Spleen (tissue), 11 donors: Measurements from ENCODE around the gene GNB1. TPM values are rescaled to one million over a fixed set of nuclear protein-coding genes. Genes with fewer than 3 reads are reported as not detected.

Source experiments
- DNase-seq: peaks from one replicate; pipeline ENCODE4 v3.0.0-alpha.2; 2020
- H3K27ac ChIP-seq, 8 donors: fragments of 200-600 bp; sonication (generic) in 7 of 8; 1 replicate in 4 of 8; 2 replicates in 4 of 8; pipeline versions ENCODE4 v1.5.0 to v1.8.0; 2016 to 2021; ENCODE audit warnings: inconsistent platforms in 4 of 8, mild to moderate bottlenecking in 4 of 8, moderate library complexity in 1 of 8
- H3K27me3 ChIP-seq, 7 donors: fragments of 200-600 bp; sonication (generic) in 6 of 7; replicated peaks in 1 of 7; 1 replicate in 4 of 7; 2 replicates in 3 of 7; pipeline versions ENCODE4 v1.5.0 to v1.8.0; 2016 to 2021; ENCODE audit warnings: inconsistent platforms in 3 of 7, mild to moderate bottlenecking in 1 of 7
- H3K36me3 ChIP-seq, 6 donors: fragments of 200-600 bp; sonication (generic) in 5 of 6; 1 replicate in 4 of 6; 2 replicates in 2 of 6; pipeline versions ENCODE4 v1.5.0 to v1.8.0; 2016 to 2021; ENCODE audit warnings: inconsistent platforms in 2 of 6
- H3K4me1 ChIP-seq, 6 donors: fragments of 200-600 bp; sonication (generic) in 5 of 6; 1 replicate in 3 of 6; 2 replicates in 3 of 6; pipeline versions ENCODE4 v1.5.0 to v1.8.0; 2016 to 2021; ENCODE audit warnings: inconsistent platforms in 3 of 6
- H3K4me3 ChIP-seq, 8 donors: fragments of 200-600 bp; sonication (generic) in 7 of 8; 1 replicate in 4 of 8; 2 replicates in 4 of 8; pipeline versions ENCODE4 v1.5.0 to v1.8.0; 2016 to 2021; ENCODE audit warnings: inconsistent platforms in 4 of 8, mild to moderate bottlenecking in 4 of 8, moderate library complexity in 2 of 8
- H3K9me3 ChIP-seq, 8 donors: fragments of 200-600 bp; sonication (generic) in 7 of 8; 1 replicate in 4 of 8; 2 replicates in 4 of 8; pipeline versions ENCODE4 v1.5.0 to v1.8.0; 2016 to 2021; ENCODE audit warnings: inconsistent platforms in 4 of 8
- CTCF ChIP-seq, 11 experiments: fragments of 200-600 bp in 7 of 11; fragments of 450-650 bp in 4 of 11; sonication (generic) in 4 of 11; IDR thresholded peaks in 8 of 11; conservative IDR thresholded peaks in 3 of 11; 1 replicate in 7 of 11; 2 replicates in 4 of 11; pipeline versions ENCODE4 v1.4.0 to v1.8.0; 2016 to 2021; ENCODE audit warnings: antibody characterized with exemption in 11 of 11, inconsistent platforms in 4 of 11, mild to moderate bottlenecking in 1 of 11
- POLR2A ChIP-seq, 3 donors: fragments of 450-650 bp; IDR thresholded peaks; one replicate each; pipeline ENCODE4 v1.5.1; 2017; ENCODE audit warnings: antibody characterized with exemption in 3 of 3, mild to moderate bottlenecking in 1 of 3
- POLR2AphosphoS5 ChIP-seq, 3 donors: sonication (generic); formaldehyde crosslinking; IDR thresholded peaks; one replicate each; pipeline ENCODE4 v1.5.1; 2017; ENCODE audit warnings: antibody characterized with exemption in 3 of 3
- WGBS, 5 donors: extraction: QIAGEN DNeasy Blood & Tissue Kit in 3 of 5; methylation state at CpG; one replicate each; pipeline versions ENCODE4 v1.1.5 to v1.1.7; 2013 to 2018; 5-methylcytosine and 5-hydroxymethylcytosine counted together
- intact Hi-C: fragments of 100-400 bp; cut with DNase I; formaldehyde crosslinking; loops from one replicate; pipeline ENCODE4 v1.15.0; 2023; ENCODE audit warnings: low total_unique reads
- polyA plus RNA-seq, 3 donors: library from polyadenylated mRNA; stranded (reverse); fragments of 200-250 nt; gene quantifications; one replicate each; pipeline ENCODE4 v1.2.1, GENCODE V29; 2013
- total RNA-seq, 7 donors: library from RNA; depleted of rRNA in 3 of 7; stranded (reverse); fragments of >200 nt in 3 of 7; fragmentation: NEBNext Ultra II Directional in 4 of 7; extraction: Animal tissue kit (Norgen Biotek cat#: 25700) in 4 of 7; gene quantifications; one replicate each; pipeline versions ENCODE4 v1.1.0 to v1.2.1, GENCODE V29; 2016 to 2021
- donor health status: healthy with polysubstance abuse.
- donor health status: DM: no; HTN: no; CAD: no; lungs with moderate emphysema.
- donor health status: DM: no; HTN: no; CAD: no.
- donor health status: Bipolar disorder and iron deficiency.
- donor health status: healthy.
- donor health status: DM: no; HTN: no; CAD: no.
- donor health status: DM: yes; HTN: yes; CAD: no.

Gene GNB1
- total and polyA plus RNA-seq, 10 donors: 76.0 to 304 (median 214) TPM

GRCh38 chr1:1833456-1833855 is 57.4 kb downstream of the GNB1 start:
- H3K27me3 ChIP-seq: no peaks in the 10 kb centered on the region
- intact Hi-C loops: no loop called here
- peak in 2 of 3 donors; percentile 42 to 49 for TF ChIP-seq POLR2AphosphoS5 (IDR thresholded peaks at IDR 0.05)
- TF ChIP-seq POLR2A (IDR thresholded peaks at IDR 0.05): no peak
- no peak for TF ChIP-seq CTCF (IDR thresholded peaks at IDR 0.05 in 8 of 11, conservative IDR thresholded peaks at IDR 0.05 in 3 of 11)
- no peaks in the 10 kb centered on the region for H3K9me3 ChIP-seq
- peak overlapping the region in 7 of 8 donors; percentile 10 to 72 (median 48) for H3K27ac ChIP-seq
- H3K4me3 ChIP-seq: no peak overlapping the region
- 61 to 75% (median 72%) methylated on average over 10 of the region's 10 CpGs for WGBS, 5 donors
- H3K4me1 ChIP-seq: peaks cover 16 to 74% (median 41%) of the 10 kb centered on the region in 6 donors
- DNase-seq: peak; percentile 78
- H3K36me3 ChIP-seq: peaks cover 0 to 96% (median 18%) of the 10 kb centered on the region in 6 donors

- peak overlapping the region in 6 of 8 donors; percentile 35 to 72 (median 54) for H3K27ac ChIP-seq
- 78 to 87% (median 83%) methylated on average over 5 of the region's 5 CpGs for WGBS, 5 donors
- no peaks in the 10 kb centered on the region for H3K9me3 ChIP-seq
- peaks cover 0 to 96% (median 18%) of the 10 kb centered on the region in 6 donors for H3K36me3 ChIP-seq
- H3K27me3 ChIP-seq: no peaks in the 10 kb centered on the region
- intact Hi-C loops: no loop called here
- no peak for DNase-seq
- H3K4me3 ChIP-seq: no peak overlapping the region
- TF ChIP-seq POLR2A (IDR thresholded peaks at IDR 0.05) (no peak), CTCF (IDR thresholded peaks at IDR 0.05 in 8 of 11, conservative IDR thresholded peaks at IDR 0.05 in 3 of 11) (no peak), POLR2AphosphoS5 (IDR thresholded peaks at IDR 0.05) (peak in 1 of 3 donors; percentile 22)
- H3K4me1 ChIP-seq: peaks cover 16 to 79% (median 41%) of the 10 kb centered on the region in 6 donors
These were observed 58.1 kb downstream of the GNB1 start for GRCh38 chr1:1832820-1833219.

GRCh38 chr1:1832166-1832565 is 58.7 kb downstream of the GNB1 start:
- H3K9me3 ChIP-seq: no peaks in the 10 kb centered on the region
- DNase-seq: no peak
- peaks cover 16 to 82% (median 45%) of the 10 kb centered on the region in 6 donors for H3K4me1 ChIP-seq
- intact Hi-C loops: no loop called here
- TF ChIP-seq CTCF (IDR thresholded peaks at IDR 0.05 in 8 of 11, conservative IDR thresholded peaks at IDR 0.05 in 3 of 11) (no peak), POLR2A (IDR thresholded peaks at IDR 0.05) (no peak), POLR2AphosphoS5 (IDR thresholded peaks at IDR 0.05) (no peak)
- no peak overlapping the region for H3K4me3 ChIP-seq
- H3K36me3 ChIP-seq: peaks cover 0 to 94% (median 16%) of the 10 kb centered on the region in 6 donors
- H3K27ac ChIP-seq: peak overlapping the region in 2 of 8 donors; percentile 48 to 72
- 89 to 96% (median 94%) methylated on average over 8 of the region's 8 CpGs for WGBS, 5 donors
- H3K27me3 ChIP-seq: no peaks in the 10 kb centered on the region

GRCh38 chr1:1827089-1827848 is 63.6 kb downstream of the GNB1 start:
- DNase-seq: peak; percentile 17

More at GRCh38 chr1:1827089-1827848, 63.6 kb downstream of the GNB1 start:
- WGBS, 5 donors: 72 to 86% (median 84%) methylated on average over 14 of the region's 14 CpGs
- Histone ChIP-seq H3K36me3 (peaks cover 0 to 81% (median 30%) of the 10 kb centered on the region in 6 donors), H3K27ac (peak overlapping the region in 1 of 8 donors; percentile 7), H3K4me3 (no peak overlapping the region), H3K27me3 (no peaks in the 10 kb centered on the region), H3K4me1 (peaks cover 0 to 61% (median 26%) of the 10 kb centered on the region in 6 donors), H3K9me3 (no peaks in the 10 kb centered on the region)
- intact Hi-C loops: no loop called here
- TF ChIP-seq CTCF (IDR thresholded peaks at IDR 0.05 in 8 of 11, conservative IDR thresholded peaks at IDR 0.05 in 3 of 11): no peak
- no peak for TF ChIP-seq POLR2A (IDR thresholded peaks at IDR 0.05)
- peak in 1 of 3 donors; percentile 11 for TF ChIP-seq POLR2AphosphoS5 (IDR thresholded peaks at IDR 0.05)
